ENCODE measurements around the gene PGM2. TPM values are rescaled to one million over a fixed set of nuclear protein-coding genes. Genes with fewer than 3 reads are reported as not detected.
"Not testable (repeated sequence)": the region's sequence is repeated elsewhere in the genome, so short reads cannot be mapped to it uniquely, and the experiment has no call there.

The PGM2 gene
- polyA plus RNA-seq, 3 donors, result 33.3 to 37.6 (median 37.1) TPM

- peak in 3 of 11 donors; percentile 30 to 42 (median 40) for DNase-seq (ENCODE audit: extremely low read depth in 1 of 11, low read depth in 9 of 11, low spot score in 4 of 11)
These were observed 23.0 kb upstream of the PGM2 start for GRCh38 chr4:37803348-37803973.

- no peak for DNase-seq (ENCODE audit: extremely low read depth in 1 of 11, low read depth in 9 of 11, low spot score in 4 of 11)
These were observed 21.4 kb upstream of the PGM2 start for GRCh38 chr4:37805091-37805490.

GRCh38 chr4:37812713-37813112 is 13.8 kb upstream of the PGM2 start:
- DNase-seq (ENCODE audit: extremely low read depth in 1 of 11, low read depth in 9 of 11, low spot score in 4 of 11), result no peak

- no peak for DNase-seq (ENCODE audit: extremely low read depth in 1 of 11, low read depth in 9 of 11, low spot score in 4 of 11)
These were observed 10.9 kb upstream of the PGM2 start for GRCh38 chr4:37815591-37815990.

- no peak for DNase-seq (ENCODE audit: extremely low read depth in 1 of 11, low read depth in 9 of 11, low spot score in 4 of 11)
These were observed 10.5 kb upstream of the PGM2 start for GRCh38 chr4:37816006-37816405.

GRCh38 chr4:37816719-37817118 is 9.8 kb upstream of the PGM2 start:
- no peak for DNase-seq (ENCODE audit: extremely low read depth in 1 of 11, low read depth in 9 of 11, low spot score in 4 of 11)

- DNase-seq (ENCODE audit: extremely low read depth in 1 of 11, low read depth in 9 of 11, low spot score in 4 of 11), result no peak
These were observed 7.7 kb upstream of the PGM2 start for GRCh38 chr4:37818752-37819151.

GRCh38 chr4:37820458-37820857 is 6.0 kb upstream of the PGM2 start:
- DNase-seq (ENCODE audit: extremely low read depth in 1 of 11, low read depth in 9 of 11, low spot score in 4 of 11), result not testable (repeated sequence)

GRCh38 chr4:37821953-37822605 is 4.4 kb upstream of the PGM2 start:
- DNase-seq (ENCODE audit: extremely low read depth in 1 of 11, low read depth in 9 of 11, low spot score in 4 of 11), result no peak

GRCh38 chr4:37825501-37825900 is 985 bp upstream of the PGM2 start:
- DNase-seq (ENCODE audit: extremely low read depth in 1 of 11, low read depth in 9 of 11, low spot score in 4 of 11), result not testable (repeated sequence)

GRCh38 chr4:37825968-37826294 is 555 bp upstream of the PGM2 start:
- no peak for DNase-seq (ENCODE audit: extremely low read depth in 1 of 11, low read depth in 9 of 11, low spot score in 4 of 11)

- peak in 2 of 11 donors; percentile 10 to 20 for DNase-seq (ENCODE audit: extremely low read depth in 1 of 11, low read depth in 9 of 11, low spot score in 4 of 11)
These were observed 672 bp downstream of the PGM2 start for GRCh38 chr4:37827030-37827685.

GRCh38 chr4:37827802-37828321 is 1.4 kb downstream of the PGM2 start:
- DNase-seq (ENCODE audit: extremely low read depth in 1 of 11, low read depth in 9 of 11, low spot score in 4 of 11), result no peak

- no peak for DNase-seq (ENCODE audit: extremely low read depth in 1 of 11, low read depth in 9 of 11, low spot score in 4 of 11)
These were observed 2.4 kb downstream of the PGM2 start for GRCh38 chr4:37828843-37829242.

- no peak for DNase-seq (ENCODE audit: extremely low read depth in 1 of 11, low read depth in 9 of 11, low spot score in 4 of 11)
These were observed 4.2 kb downstream of the PGM2 start for GRCh38 chr4:37830640-37831039.

GRCh38 chr4:37835031-37835430 is 8.5 kb downstream of the PGM2 start:
- no peak for DNase-seq (ENCODE audit: extremely low read depth in 1 of 11, low read depth in 9 of 11, low spot score in 4 of 11)

- no peak for DNase-seq (ENCODE audit: extremely low read depth in 1 of 11, low read depth in 9 of 11, low spot score in 4 of 11)
These were observed 9.3 kb downstream of the PGM2 start for GRCh38 chr4:37835806-37836205.

- DNase-seq (ENCODE audit: extremely low read depth in 1 of 11, low read depth in 9 of 11, low spot score in 4 of 11), result no peak
These were observed 9.8 kb downstream of the PGM2 start for GRCh38 chr4:37836274-37836673.

GRCh38 chr4:37836838-37837440 is 10.5 kb downstream of the PGM2 start:
- DNase-seq (ENCODE audit: extremely low read depth in 1 of 11, low read depth in 9 of 11, low spot score in 4 of 11), result no peak

- DNase-seq (ENCODE audit: extremely low read depth in 1 of 11, low read depth in 9 of 11, low spot score in 4 of 11), result no peak
These were observed 11.0 kb downstream of the PGM2 start for GRCh38 chr4:37837446-37837845.
